Measurements from ENCODE around the gene GMDS. TPM values are rescaled to one million over a fixed set of nuclear protein-coding genes. Genes with fewer than 3 reads are reported as not detected.

Gene GMDS
- total RNA-seq, 6 experiments from 2014 or later: 13.2 to 18.0 (median 14.7) TPM

DNA sequence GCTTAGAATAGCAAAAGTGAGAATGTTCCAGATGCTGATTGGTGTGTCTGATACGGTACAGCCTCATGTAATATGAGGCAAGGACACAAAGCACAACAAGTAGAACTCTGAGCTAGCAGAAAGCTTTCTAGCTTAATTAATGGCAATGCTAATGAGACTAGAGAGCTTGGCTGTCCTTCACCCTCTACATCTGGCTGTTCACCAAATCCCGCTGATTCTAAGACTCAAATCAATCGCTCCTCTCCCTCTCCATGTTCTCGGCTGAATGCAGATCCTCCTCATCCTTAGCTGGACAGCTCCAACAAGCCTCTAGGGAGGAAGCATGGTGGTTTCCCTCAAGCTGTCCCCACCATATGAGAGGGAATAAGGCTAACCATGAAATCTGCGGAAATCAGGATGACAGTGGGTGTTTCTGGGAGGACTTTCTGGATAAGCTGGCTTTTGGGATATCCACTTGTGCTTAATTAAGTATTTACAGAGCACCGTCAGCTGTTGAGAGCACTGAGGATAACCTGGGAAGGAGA is 506.8 kb downstream of the GMDS start:
- no peak for DNase-seq
- Mint-ChIP-seq H3K36me3 (ENCODE audit: low read depth) (no peaks in the 10 kb centered on the region), H3K27me3 (ENCODE audit: insufficient read depth) (peaks cover 4% of the 10 kb centered on the region), H3K27ac (no peak overlapping the region), H3K9me3 (no peaks in the 10 kb centered on the region), H3K4me3 (no peak overlapping the region), H3K4me1 (ENCODE audit: low read depth) (no peaks in the 10 kb centered on the region)
- TF ChIP-seq CTCF (IDR thresholded peaks at IDR 0.05): no peak

DNA sequence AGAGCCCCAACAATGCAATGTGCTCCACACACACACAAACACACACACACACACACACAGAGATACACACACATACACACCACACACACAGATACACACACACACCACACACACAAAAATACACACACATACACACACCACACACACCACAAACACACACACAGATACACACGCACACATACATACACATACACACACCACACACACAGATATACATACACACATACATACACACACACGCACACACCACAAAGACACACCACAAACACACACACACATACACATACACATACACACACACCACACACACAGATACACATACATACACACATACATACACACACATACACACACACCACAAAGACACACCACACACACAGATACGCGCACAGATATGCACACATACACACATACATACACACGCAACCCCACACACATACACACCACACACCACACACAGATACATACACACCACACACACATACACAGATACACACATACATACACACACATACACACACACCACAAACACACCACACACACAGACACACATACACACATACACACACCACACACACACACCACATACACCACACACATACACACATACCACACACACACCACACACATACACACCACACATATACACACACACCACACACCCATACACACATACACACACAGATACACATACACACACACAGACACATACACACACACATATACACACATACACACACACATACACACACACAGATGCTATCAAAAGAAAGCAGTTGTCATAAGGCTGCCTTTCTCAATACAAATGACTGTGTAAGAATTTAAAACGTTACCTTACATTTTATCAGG is 507.7 kb downstream of the GMDS start:
- Mint-ChIP-seq H3K36me3 (ENCODE audit: low read depth) (no peaks in the 10 kb centered on the region), H3K27me3 (ENCODE audit: insufficient read depth) (peaks cover 4% of the 10 kb centered on the region), H3K4me1 (ENCODE audit: low read depth) (no peaks in the 10 kb centered on the region), H3K27ac (no peak overlapping the region), H3K9me3 (no peaks in the 10 kb centered on the region), H3K4me3 (no peak overlapping the region)
- TF ChIP-seq CTCF (IDR thresholded peaks at IDR 0.05): no peak
- no peak for DNase-seq

DNA sequence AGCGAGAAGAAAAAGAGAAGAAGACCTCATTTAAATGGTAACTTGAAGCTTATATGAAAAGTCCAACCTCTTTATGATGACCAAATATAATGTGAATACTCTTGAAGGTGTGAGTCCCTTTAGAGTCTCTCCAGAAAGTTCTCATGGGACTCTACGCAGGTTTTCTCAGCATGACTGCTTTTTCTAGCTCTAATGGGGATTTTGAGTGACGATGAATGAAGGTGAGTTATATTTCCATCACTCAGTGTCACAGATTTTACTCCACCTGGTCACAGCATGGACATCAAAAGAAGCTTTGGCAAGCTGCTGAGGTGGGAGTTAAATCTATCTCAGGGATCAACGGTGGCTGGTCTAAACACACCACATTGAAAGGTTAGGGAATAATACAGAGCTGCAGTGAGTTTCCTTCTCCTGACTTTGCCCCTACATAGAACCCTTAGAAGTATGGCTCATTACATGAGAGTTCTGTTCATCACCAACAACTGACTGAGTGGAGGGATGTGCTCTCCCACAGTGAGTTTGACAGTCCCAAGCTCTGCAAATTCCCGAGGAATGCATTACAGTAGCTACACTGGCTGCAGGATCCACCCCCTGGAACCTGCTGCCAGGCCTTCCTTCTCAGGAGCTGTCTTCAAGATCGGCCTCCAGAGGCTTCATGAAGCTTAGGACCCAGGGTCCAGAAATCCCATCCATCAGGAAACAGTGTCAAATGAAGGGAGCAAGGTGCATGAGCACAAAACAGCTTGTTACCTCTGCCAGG is 508.9 kb downstream of the GMDS start:
- no peak for TF ChIP-seq CTCF (IDR thresholded peaks at IDR 0.05)
- Mint-ChIP-seq H3K36me3 (ENCODE audit: low read depth) (no peaks in the 10 kb centered on the region; the same call in 1 of the 2 replicates), H3K27me3 (ENCODE audit: insufficient read depth) (peaks cover 4% of the 10 kb centered on the region), H3K9me3 (peaks cover 3% of the 10 kb centered on the region; the same call in 1 of the 2 replicates), H3K27ac (no peak overlapping the region), H3K4me3 (no peak overlapping the region), H3K4me1 (ENCODE audit: low read depth) (no peaks in the 10 kb centered on the region)
- no peak for DNase-seq

DNA sequence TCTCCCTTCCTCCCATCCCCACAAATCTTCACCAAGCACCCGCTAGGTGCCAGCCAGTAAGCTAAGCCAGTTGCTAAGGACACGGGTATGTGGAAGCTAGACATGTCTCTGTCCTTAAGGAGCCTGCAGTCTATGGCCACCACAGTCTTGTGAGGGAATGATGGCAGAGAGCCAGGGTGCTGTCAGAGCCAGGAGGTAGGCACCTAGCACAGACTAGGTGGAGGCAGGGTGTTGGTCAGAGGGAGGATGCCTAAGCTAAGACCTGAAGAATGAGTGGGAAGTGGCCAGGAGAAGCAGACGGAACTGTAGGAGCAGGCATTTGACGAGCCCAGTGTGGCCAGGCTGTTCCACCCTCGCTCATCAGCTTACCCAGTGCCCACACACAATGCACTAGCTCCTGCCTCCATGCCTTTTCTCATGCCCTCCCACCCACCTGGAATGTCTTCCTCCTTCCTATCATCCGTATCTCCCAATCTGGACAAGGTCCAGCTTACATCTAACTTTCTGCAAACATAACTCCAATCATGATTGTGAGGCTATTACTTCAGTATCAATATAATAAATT is 510.1 kb downstream of the GMDS start:
- no peak for DNase-seq

More for the DNA sequence above, 510.1 kb downstream of the GMDS start:
- H3K9me3 Mint-ChIP-seq: peaks cover 11% of the 10 kb centered on the region; the same call in 1 of the 2 replicates
- no peaks in the 10 kb centered on the region for H3K4me1 Mint-ChIP-seq (ENCODE audit: low read depth)
- peaks cover 4% of the 10 kb centered on the region for H3K27me3 Mint-ChIP-seq (ENCODE audit: insufficient read depth)
- no peak overlapping the region for H3K27ac Mint-ChIP-seq
- H3K4me3 Mint-ChIP-seq: no peak overlapping the region
- peaks cover 7% of the 10 kb centered on the region for H3K36me3 Mint-ChIP-seq (ENCODE audit: low read depth)
- no peak for TF ChIP-seq CTCF (IDR thresholded peaks at IDR 0.05)
